GM13976 (cell line): Measurements from ENCODE around the gene TALDO1.

Experiments used
- DNase-seq: peaks from one replicate; pipeline ENCODE4 v3.0.0; 2012; ENCODE audit warnings: low spot score
- CTCF ChIP-seq: IDR thresholded peaks from 2 replicates; pipeline ENCODE4 v1.5.1; 2012; ENCODE audit warnings: borderline replicate concordance, mild to moderate bottlenecking; ENCODE audit not compliant: insufficient read depth; ENCODE audit errors: extremely low read depth, missing control alignments, control extremely low read depth
- in situ Hi-C: fragments of 300-500 bp; cut with MboI; formaldehyde crosslinking; loops from one replicate; pipeline ENCODE4 v1.12.0; 2022; ENCODE audit warnings: low sequenced_read_pairs, mixed read lengths, inconsistent platforms; ENCODE audit not compliant: unreplicated experiment

Gene TALDO1

DNA sequence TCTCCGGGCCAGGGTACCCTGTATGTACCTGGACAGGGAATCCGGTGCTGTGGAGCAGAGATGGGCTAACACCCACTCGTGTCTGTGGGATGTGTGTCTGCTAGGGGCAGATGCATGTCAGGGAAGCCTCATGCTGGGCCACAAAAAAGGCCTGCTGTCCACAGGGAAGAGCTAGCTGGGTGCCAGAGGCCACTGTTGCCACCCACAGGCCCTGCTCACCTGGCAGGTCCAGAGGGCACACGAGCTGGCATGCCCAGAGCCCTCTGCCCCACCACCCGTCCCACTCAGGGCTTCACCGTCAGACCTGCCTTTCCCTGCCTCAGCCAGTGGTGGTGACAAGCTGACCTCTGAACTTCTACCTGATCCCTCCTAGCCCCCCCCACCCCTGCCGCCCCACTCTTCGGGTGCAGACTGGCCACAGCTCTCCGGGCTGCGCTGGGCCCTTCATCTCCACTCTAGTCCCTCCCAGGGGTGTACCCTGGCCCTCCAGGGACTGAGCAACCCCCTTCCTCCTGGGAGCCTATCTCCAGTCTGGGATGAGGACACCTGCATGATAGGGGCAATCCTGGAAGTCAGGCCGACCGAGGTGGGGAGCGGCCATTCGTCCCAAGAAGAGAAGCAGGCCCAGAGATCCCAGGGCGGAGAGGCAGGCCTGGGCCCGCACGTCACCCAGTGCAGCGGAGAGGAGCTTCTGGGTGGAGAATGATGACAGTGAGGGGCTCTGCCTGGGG is 49.5 kb downstream of the TALDO1 start:
- DNase-seq = no peak
- TF ChIP-seq CTCF = no peak
- in situ Hi-C loops = no loop called here

DNA sequence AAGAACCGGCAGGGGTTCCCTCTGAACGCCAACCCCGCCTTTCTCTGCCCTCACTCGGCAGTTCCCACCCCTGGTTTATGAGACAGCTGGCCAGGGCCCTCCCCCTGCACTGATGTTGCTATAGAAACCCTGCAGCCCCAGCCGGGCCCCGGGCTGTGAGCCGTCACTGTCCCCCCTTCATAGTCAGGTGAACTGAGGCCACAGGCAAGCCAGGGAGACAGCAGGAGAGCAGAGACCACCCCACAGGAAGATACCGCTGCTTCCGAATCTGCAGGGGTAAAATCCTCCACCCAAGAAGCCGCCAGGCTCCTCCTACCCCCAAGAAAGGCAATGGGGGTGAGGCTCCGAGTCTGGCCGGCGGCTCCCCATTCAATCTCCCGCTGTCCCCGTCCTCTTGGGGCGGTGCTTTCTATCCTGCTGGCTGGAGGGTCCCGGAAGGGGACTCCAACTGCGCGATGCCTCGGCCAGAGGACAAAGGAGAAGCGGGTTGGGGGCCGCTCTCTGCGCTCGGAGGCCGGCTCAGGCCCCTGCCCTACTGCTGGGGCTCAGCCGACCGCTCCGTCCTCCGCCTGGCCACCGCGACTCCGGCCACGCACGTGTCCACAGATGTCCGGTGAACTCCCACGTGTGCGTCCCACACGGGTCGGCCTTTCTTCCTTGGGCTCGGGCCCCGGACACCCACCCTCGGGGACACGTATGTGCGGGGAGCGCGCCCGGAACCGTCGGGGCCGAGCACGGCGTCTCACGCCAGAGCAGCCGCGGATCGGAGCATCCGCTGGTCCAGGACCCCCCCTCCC is 50.2 kb downstream of the TALDO1 start:
- TF ChIP-seq CTCF = no peak
- peak; percentile 89 for DNase-seq
- in situ Hi-C loops = no loop called here

DNA sequence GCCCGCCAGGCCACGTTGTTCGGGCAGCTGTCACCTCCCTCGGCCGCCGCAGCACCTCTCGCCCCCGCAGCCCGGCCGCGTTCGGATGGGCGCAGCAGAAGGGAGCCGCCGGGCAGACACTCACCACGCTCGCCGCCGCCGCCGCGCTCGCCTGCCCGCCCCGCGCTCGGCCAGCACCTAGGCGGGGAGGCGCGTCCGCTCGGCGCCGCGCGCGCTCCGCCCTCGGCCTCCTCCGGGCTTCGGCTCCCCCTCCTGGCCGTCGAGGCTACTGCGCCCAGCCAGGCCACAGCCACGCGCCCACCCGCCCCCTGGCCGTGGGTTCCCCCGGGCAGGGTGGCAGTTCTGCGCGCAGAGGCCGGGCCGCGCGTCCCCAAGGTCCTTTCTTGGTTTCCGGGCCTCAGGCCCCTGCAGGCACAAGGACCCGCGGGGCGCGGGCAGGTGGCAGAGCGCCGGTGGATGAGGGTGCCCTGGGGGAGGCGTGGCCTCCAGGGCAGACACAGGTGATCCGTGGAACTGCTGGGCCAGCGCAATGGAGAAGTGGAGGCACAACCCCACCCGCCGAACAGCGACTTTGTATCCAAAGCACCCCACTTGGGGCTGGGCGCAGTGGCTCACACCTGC is 50.9 kb downstream of the TALDO1 start, which contains the start of gene SLC25A22:
Gene SLC25A22 (minus strand): TSS at position 189 of the 621 bp plus-strand sequence. CDS start 3,275 bp downstream, outside the sequence.
- in situ Hi-C loops = no loop called here
- peak; percentile 94 for DNase-seq
- TF ChIP-seq CTCF = peak; percentile 92

- in situ Hi-C loops = no loop called here
- no peak for DNase-seq
- no peak for TF ChIP-seq CTCF
Measured at GRCh38 chr11:799641-800316, 52.5 kb downstream of the TALDO1 start.

GRCh38 chr11:800473-800872 is 53.2 kb downstream of the TALDO1 start:
- no peak for TF ChIP-seq CTCF
- no peak for DNase-seq
- in situ Hi-C loops = no loop called here
